Measurements from ENCODE around the gene CEP152.

The CEP152 gene

GRCh38 chr15:48845123-48845522 lies 34.3 kb upstream of the CEP152 start:
- TF ChIP-seq ZNF701 (tag by site-specific recombination; IDR thresholded peaks at IDR 0.05) (no peak), ZNF658 (tag by site-specific recombination; IDR thresholded peaks at IDR 0.05) (no peak), ZNF280D (tag by site-specific recombination; IDR thresholded peaks at IDR 0.05) (no peak), SP2 (tag by site-specific recombination; IDR thresholded peaks at IDR 0.05) (no peak), ZNF549 (tag by site-specific recombination; IDR thresholded peaks at IDR 0.05) (no peak), ZNF626 (tag by site-specific recombination; IDR thresholded peaks at IDR 0.05) (no peak), ZNF580 (tag by site-specific recombination; IDR thresholded peaks at IDR 0.05) (no peak), ZNF654 (tag by site-specific recombination; IDR thresholded peaks at IDR 0.05; ENCODE audit: low read depth) (no peak), ZNF791 (tag by site-specific recombination; IDR thresholded peaks at IDR 0.05) (no peak), ZNF292 (tag by site-specific recombination; IDR thresholded peaks at IDR 0.05; ENCODE audit: borderline replicate concordance, low read depth) (no peak), ZNF175 (tag by site-specific recombination; IDR thresholded peaks at IDR 0.05) (no peak), ZBTB20 (tag by site-specific recombination; IDR thresholded peaks at IDR 0.05) (no peak), OVOL3 (tag by site-specific recombination; IDR thresholded peaks at IDR 0.05) (no peak), ZBTB7A (tag by site-specific recombination; IDR thresholded peaks at IDR 0.05; ENCODE audit: low read depth) (no peak), GLI4 (tag by site-specific recombination; IDR thresholded peaks at IDR 0.05) (no peak), KLF16 (tag by site-specific recombination; IDR thresholded peaks at IDR 0.05) (no peak), ZNF558 (tag by site-specific recombination; IDR thresholded peaks at IDR 0.05) (no peak), ZNF777 (tag by site-specific recombination; IDR thresholded peaks at IDR 0.05; ENCODE audit: borderline replicate concordance) (no peak)
- CTCF ChIA-PET: interaction anchor here (1.0 kb wide), 1 partner anchor 487 kb away, joined by 4 read pairs; no protein-coding TSS in a partner anchor
- POLR2A ChIA-PET: no interaction called here
- H3K27ac ChIP-seq (ENCODE audit: extremely low read depth, low read depth, low read length): no peak overlapping the region
- no peak overlapping the region for H3K4me3 ChIP-seq (ENCODE audit: low read depth, low read length)
- no peaks in the 10 kb centered on the region for H3K9me3 ChIP-seq (ENCODE audit: control insufficient read depth, insufficient read depth, low read depth, low read length)
- no peaks in the 10 kb centered on the region for H3K36me3 ChIP-seq (ENCODE audit: control insufficient read depth in 2 of 2, insufficient read depth in 1 of 2, low read length in 2 of 2)
- no peaks in the 10 kb centered on the region for H3K4me1 ChIP-seq (ENCODE audit: control insufficient read depth, insufficient read depth, low read length)

GRCh38 chr15:48842501-48842900 lies 31.6 kb upstream of the CEP152 start:
- ChIA-PET CTCF (no interaction called here), POLR2A (no interaction called here)
- Histone ChIP-seq H3K27ac (ENCODE audit: extremely low read depth, low read depth, low read length) (no peak overlapping the region), H3K4me1 (ENCODE audit: control insufficient read depth, insufficient read depth, low read length) (no peaks in the 10 kb centered on the region), H3K36me3 (ENCODE audit: control insufficient read depth in 2 of 2, insufficient read depth in 1 of 2, low read length in 2 of 2) (no peaks in the 10 kb centered on the region), H3K9me3 (ENCODE audit: control insufficient read depth, insufficient read depth, low read depth, low read length) (no peaks in the 10 kb centered on the region), H3K4me3 (ENCODE audit: low read depth, low read length) (no peak overlapping the region)
- TF ChIP-seq SP7 (tag by site-specific recombination; IDR thresholded peaks at IDR 0.05) (no peak), RBAK (tag by site-specific recombination; IDR thresholded peaks at IDR 0.05) (no peak), GLI2 (tag by site-specific recombination; IDR thresholded peaks at IDR 0.05; ENCODE audit: borderline replicate concordance, low read depth) (no peak), ZNF140 (tag by site-specific recombination; IDR thresholded peaks at IDR 0.05) (no peak), ZNF19 (tag by site-specific recombination; IDR thresholded peaks at IDR 0.05; ENCODE audit: low read depth) (no peak), TRIM28 (IDR thresholded peaks at IDR 0.05; ENCODE audit: borderline replicate concordance, low read length) (no peak), ZNF670 (tag by site-specific recombination; IDR thresholded peaks at IDR 0.05; ENCODE audit: low read depth) (no peak), ZNF621 (tag by site-specific recombination; IDR thresholded peaks at IDR 0.05) (no peak), SALL2 (tag by site-specific recombination; IDR thresholded peaks at IDR 0.05; ENCODE audit: borderline replicate concordance) (no peak), ZBTB1 (tag by site-specific recombination; IDR thresholded peaks at IDR 0.05) (no peak), ZNF37A (tag by site-specific recombination; IDR thresholded peaks at IDR 0.05) (no peak), ZNF114 (tag by site-specific recombination; IDR thresholded peaks at IDR 0.05) (no peak), ZNF404 (tag by site-specific recombination; IDR thresholded peaks at IDR 0.05) (no peak), ZNF248 (tag by site-specific recombination; IDR thresholded peaks at IDR 0.05) (no peak)
- TF ChIP-seq, protein P1, sequence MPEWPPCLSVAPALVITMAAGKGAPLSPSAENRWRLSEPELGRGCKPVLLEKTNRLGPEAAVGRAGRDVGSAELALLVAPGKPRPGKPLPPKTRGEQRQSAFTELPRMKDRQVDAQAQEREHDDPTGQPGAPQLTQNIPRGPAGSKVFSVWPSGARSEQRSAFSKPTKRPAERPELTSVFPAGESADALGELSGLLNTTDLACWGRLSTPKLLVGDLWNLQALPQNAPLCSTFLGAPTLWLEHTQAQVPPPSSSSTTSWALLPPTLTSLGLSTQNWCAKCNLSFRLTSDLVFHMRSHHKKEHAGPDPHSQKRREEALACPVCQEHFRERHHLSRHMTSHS (tag by site-specific recombination; IDR thresholded peaks at IDR 0.05): no peak
- TF ChIP-seq, protein P2, sequence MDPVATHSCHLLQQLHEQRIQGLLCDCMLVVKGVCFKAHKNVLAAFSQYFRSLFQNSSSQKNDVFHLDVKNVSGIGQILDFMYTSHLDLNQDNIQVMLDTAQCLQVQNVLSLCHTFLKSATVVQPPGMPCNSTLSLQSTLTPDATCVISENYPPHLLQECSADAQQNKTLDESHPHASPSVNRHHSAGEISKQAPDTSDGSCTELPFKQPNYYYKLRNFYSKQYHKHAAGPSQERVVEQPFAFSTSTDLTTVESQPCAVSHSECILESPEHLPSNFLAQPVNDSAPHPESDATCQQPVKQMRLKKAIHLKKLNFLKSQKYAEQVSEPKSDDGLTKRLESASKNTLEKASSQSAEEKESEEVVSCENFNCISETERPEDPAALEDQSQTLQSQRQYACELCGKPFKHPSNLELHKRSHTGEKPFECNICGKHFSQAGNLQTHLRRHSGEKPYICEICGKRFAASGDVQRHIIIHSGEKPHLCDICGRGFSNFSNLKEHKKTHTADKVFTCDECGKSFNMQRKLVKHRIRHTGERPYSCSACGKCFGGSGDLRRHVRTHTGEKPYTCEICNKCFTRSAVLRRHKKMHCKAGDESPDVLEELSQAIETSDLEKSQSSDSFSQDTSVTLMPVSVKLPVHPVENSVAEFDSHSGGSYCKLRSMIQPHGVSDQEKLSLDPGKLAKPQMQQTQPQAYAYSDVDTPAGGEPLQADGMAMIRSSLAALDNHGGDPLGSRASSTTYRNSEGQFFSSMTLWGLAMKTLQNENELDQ (tag by site-specific recombination; IDR thresholded peaks at IDR 0.05; ENCODE audit: low read depth): no peak

All from HEK293 (cell line).